Memory B cell (primary cell): ENCODE results near the gene ENG.
"Not testable (repeated sequence)": the region's sequence is repeated elsewhere in the genome, so short reads cannot be mapped to it uniquely, and the experiment has no call there.

ENCODE experiments used
- ATAC-seq: fragments of 150-1000 bp; cut with Tn5 transposase; 2 replicates; pipeline ENCODE4 v1.10.0; 2021; ENCODE audit warnings: low read depth, mild to moderate bottlenecking, moderate library complexity
- DNase-seq, 2 donors: peaks; one replicate each; pipeline ENCODE4 v3.0.0; 2022; ENCODE audit warnings: low spot score in 2 of 2
- H3K27ac Mint-ChIP-seq: one replicate; pipeline ENCODE4 v1.8.0; 2022; ENCODE audit warnings: mild to moderate bottlenecking, moderate library complexity, mixed read lengths
- H3K27me3 Mint-ChIP-seq: one replicate; pipeline ENCODE4 v1.8.0; 2022; ENCODE audit warnings: mixed read lengths
- H3K36me3 Mint-ChIP-seq: one replicate; pipeline ENCODE4 v1.8.0; 2022; ENCODE audit warnings: mild to moderate bottlenecking, mixed read lengths
- H3K4me1 Mint-ChIP-seq: one replicate; pipeline ENCODE4 v1.8.0; 2022; ENCODE audit warnings: mixed read lengths
- H3K4me3 Mint-ChIP-seq: one replicate; pipeline ENCODE4 v1.8.0; 2022; ENCODE audit warnings: mild to moderate bottlenecking, moderate library complexity, mixed read lengths
- H3K9me3 Mint-ChIP-seq: one replicate; pipeline ENCODE4 v1.8.0; 2022; ENCODE audit warnings: mixed read lengths

The ENG gene

GRCh38 chr9:127874301-127875221 lies 20.1 kb upstream of the ENG start:
- ATAC-seq (no peak), DNase-seq (no peak)
- H3K9me3 Mint-ChIP-seq = no peaks in the 10 kb centered on the region
- no peak overlapping the region for H3K4me3 Mint-ChIP-seq
- H3K36me3 Mint-ChIP-seq = no peaks in the 10 kb centered on the region
- H3K27ac Mint-ChIP-seq = no peak overlapping the region
- H3K27me3 Mint-ChIP-seq = peaks cover 5% of the 10 kb centered on the region
- peaks cover 16% of the 10 kb centered on the region for H3K4me1 Mint-ChIP-seq

GRCh38 chr9:127873886-127874285 lies 19.4 kb upstream of the ENG start:
- ATAC-seq = no peak
- H3K4me1 Mint-ChIP-seq = peaks cover 13% of the 10 kb centered on the region
- DNase-seq = no peak
- H3K27me3 Mint-ChIP-seq = peaks cover 5% of the 10 kb centered on the region
- no peak overlapping the region for H3K27ac Mint-ChIP-seq
- no peaks in the 10 kb centered on the region for H3K9me3 Mint-ChIP-seq
- no peaks in the 10 kb centered on the region for H3K36me3 Mint-ChIP-seq
- H3K4me3 Mint-ChIP-seq = no peak overlapping the region

GRCh38 chr9:127873223-127873691 lies 18.8 kb upstream of the ENG start:
- Mint-ChIP-seq H3K27ac (no peak overlapping the region), H3K36me3 (no peaks in the 10 kb centered on the region), H3K9me3 (no peaks in the 10 kb centered on the region), H3K4me1 (peaks cover 7% of the 10 kb centered on the region), H3K27me3 (peaks cover 5% of the 10 kb centered on the region), H3K4me3 (no peak overlapping the region)
- ATAC-seq (no peak), DNase-seq (no peak)

- H3K4me1 Mint-ChIP-seq = peaks cover 5% of the 10 kb centered on the region
- H3K27ac Mint-ChIP-seq = no peak overlapping the region
- no peak overlapping the region for H3K4me3 Mint-ChIP-seq
- peaks cover 5% of the 10 kb centered on the region for H3K27me3 Mint-ChIP-seq
- DNase-seq = no peak
- no peaks in the 10 kb centered on the region for H3K9me3 Mint-ChIP-seq
- no peak for ATAC-seq
- no peaks in the 10 kb centered on the region for H3K36me3 Mint-ChIP-seq
Measured at GRCh38 chr9:127872369-127873222, 18.1 kb upstream of the ENG start.

GRCh38 chr9:127871531-127871930 lies 17.1 kb upstream of the ENG start:
- DNase-seq = no peak
- Mint-ChIP-seq H3K36me3 (no peaks in the 10 kb centered on the region), H3K9me3 (no peaks in the 10 kb centered on the region), H3K4me3 (no peak overlapping the region), H3K27me3 (no peaks in the 10 kb centered on the region), H3K4me1 (peaks cover 4% of the 10 kb centered on the region), H3K27ac (no peak overlapping the region)
- no peak for ATAC-seq

DNA sequence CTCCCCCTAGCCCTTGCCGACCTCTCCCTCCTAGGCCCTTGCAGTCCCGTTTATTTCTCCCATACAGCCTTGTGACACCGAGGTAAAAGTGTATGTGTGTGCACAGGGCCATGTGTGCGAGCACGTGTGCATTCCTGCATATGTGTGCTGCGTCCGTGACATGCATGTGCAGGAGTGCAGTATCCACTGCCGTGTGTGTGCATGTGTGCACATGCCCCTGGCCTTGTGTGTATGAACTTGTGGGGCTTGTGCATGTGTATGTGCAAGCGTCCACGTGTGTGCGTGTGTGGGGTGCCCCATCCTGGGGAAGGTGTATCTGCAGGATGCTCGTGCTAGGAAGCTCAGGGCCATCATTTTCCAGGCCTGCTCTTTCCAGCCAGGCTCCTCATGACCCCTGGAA lies 16.4 kb upstream of the ENG start:
- Mint-ChIP-seq H3K9me3 (no peaks in the 10 kb centered on the region), H3K4me1 (peaks cover 10% of the 10 kb centered on the region), H3K27me3 (no peaks in the 10 kb centered on the region), H3K36me3 (no peaks in the 10 kb centered on the region), H3K4me3 (no peak overlapping the region), H3K27ac (no peak overlapping the region)
- ATAC-seq = no peak
- no peak for DNase-seq

- H3K4me1 Mint-ChIP-seq = peaks cover 15% of the 10 kb centered on the region
- H3K4me3 Mint-ChIP-seq, H3K27ac Mint-ChIP-seq, H3K36me3 Mint-ChIP-seq, H3K9me3 Mint-ChIP-seq, DNase-seq, ATAC-seq, H3K27me3 Mint-ChIP-seq: not testable (repeated sequence)
Measured at GRCh38 chr9:127870153-127870491, 15.7 kb upstream of the ENG start.

GRCh38 chr9:127869310-127870152 lies 15.1 kb upstream of the ENG start:
- H3K27ac Mint-ChIP-seq = no peak overlapping the region
- no peaks in the 10 kb centered on the region for H3K36me3 Mint-ChIP-seq
- ATAC-seq (peak; percentile 55), DNase-seq (peak; percentile 78 to 81)
- H3K4me1 Mint-ChIP-seq = peaks cover 18% of the 10 kb centered on the region
- H3K9me3 Mint-ChIP-seq = no peaks in the 10 kb centered on the region
- no peaks in the 10 kb centered on the region for H3K27me3 Mint-ChIP-seq
- H3K4me3 Mint-ChIP-seq = no peak overlapping the region

DNA sequence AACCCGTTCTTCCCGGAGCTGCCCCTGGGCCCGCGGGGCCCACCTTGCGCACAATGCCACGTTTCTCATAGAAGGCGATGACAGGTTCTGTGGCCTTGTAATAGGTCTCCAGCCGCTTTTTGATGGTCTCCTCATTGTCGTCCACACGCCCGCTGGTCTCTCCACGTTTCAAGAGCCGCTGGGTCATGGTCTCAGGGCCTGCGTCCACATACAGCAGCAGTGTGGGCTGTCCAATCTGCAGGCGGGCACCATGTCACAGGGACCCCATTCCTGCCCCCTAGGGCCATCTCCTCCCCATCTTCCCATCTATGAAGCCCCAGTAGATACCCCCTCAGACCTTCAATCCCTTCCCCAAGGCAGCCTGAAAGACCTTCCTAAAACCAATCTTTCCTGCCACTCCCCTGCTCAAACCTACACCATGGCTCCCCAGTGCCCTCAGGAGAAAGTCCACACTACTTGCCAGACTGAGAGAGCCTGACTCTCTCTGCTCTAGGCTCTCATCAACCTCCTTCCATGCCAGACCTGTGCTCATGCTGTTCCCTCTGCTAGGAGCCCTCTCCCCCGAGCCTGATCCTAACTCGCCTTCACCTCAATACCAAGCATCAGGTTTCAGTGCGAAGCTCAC lies 13.9 kb upstream of the ENG start:
- no peak for ATAC-seq
- Mint-ChIP-seq H3K36me3 (no peaks in the 10 kb centered on the region), H3K4me1 (peaks cover 18% of the 10 kb centered on the region), H3K4me3 (no peak overlapping the region), H3K9me3 (no peaks in the 10 kb centered on the region), H3K27ac (peak overlapping the region; percentile 69), H3K27me3 (no peaks in the 10 kb centered on the region)
- no peak for DNase-seq

- no peaks in the 10 kb centered on the region for H3K9me3 Mint-ChIP-seq
- no peaks in the 10 kb centered on the region for H3K36me3 Mint-ChIP-seq
- no peaks in the 10 kb centered on the region for H3K27me3 Mint-ChIP-seq
- peaks cover 24% of the 10 kb centered on the region for H3K4me1 Mint-ChIP-seq
- H3K4me3 Mint-ChIP-seq = no peak overlapping the region
- DNase-seq (no peak), ATAC-seq (no peak)
- peak overlapping the region; percentile 79 for H3K27ac Mint-ChIP-seq
Measured at GRCh38 chr9:127867356-127868277, 13.2 kb upstream of the ENG start.

DNA sequence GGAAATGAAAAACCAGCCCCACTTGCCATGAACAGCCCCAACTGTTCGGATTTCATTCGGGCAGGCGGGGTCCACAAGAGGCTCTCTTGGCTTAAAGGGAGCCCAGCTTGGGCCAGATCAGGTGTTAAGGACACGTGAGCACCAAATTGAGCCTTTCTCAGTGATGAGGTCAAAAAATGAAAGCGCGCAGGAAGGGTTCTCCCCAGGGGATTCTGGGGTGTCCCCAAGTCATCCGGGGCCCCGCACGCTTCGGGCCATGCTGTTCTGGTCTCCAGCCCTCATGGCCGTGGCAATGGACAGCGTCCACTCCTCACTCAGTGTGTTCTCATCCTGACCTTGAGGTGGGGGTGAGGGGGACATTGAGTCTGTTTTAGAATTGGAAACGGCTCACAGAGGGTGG lies 12.1 kb upstream of the ENG start:
- H3K27ac Mint-ChIP-seq = peak overlapping the region; percentile 83
- peak; percentile 67 for ATAC-seq

GRCh38 chr9:127865645-127866464 lies 11.4 kb upstream of the ENG start:
- Mint-ChIP-seq H3K36me3 (no peaks in the 10 kb centered on the region), H3K27ac (peak overlapping the region; percentile 83), H3K4me3 (no peak overlapping the region), H3K4me1 (peaks cover 35% of the 10 kb centered on the region), H3K27me3 (no peaks in the 10 kb centered on the region), H3K9me3 (no peaks in the 10 kb centered on the region)
- ATAC-seq = no peak
- no peak for DNase-seq

More for the DNA sequence above, 12.1 kb upstream of the ENG start:
- no peaks in the 10 kb centered on the region for H3K9me3 Mint-ChIP-seq
- peaks cover 30% of the 10 kb centered on the region for H3K4me1 Mint-ChIP-seq
- H3K4me3 Mint-ChIP-seq = no peak overlapping the region
- no peaks in the 10 kb centered on the region for H3K27me3 Mint-ChIP-seq
- DNase-seq = peak; percentile 56 to 66
- no peaks in the 10 kb centered on the region for H3K36me3 Mint-ChIP-seq
